22Rv1 (cell line): ENCODE data around the gene MADCAM1.
"Not testable (repeated sequence)": the region's sequence is repeated elsewhere in the genome, so short reads cannot be mapped to it uniquely, and the experiment has no call there.

ENCODE experiments used
- H3K27ac ChIP-seq: fragments of 450-650 bp; 2 replicates; pipeline ENCODE4 v1.5.1; 2017
- ZFX ChIP-seq: fragments of 450-650 bp; IDR thresholded peaks from 2 replicates; pipeline ENCODE4 v1.6.1; 2017; ENCODE audit warnings: antibody characterized with exemption, borderline replicate concordance
- TF ChIP-seq, protein P1 (sequence below): fragments of 450-650 bp; IDR thresholded peaks from 2 replicates; pipeline ENCODE4 v1.5.1; 2017; ENCODE audit warnings: mild to moderate bottlenecking

Gene MADCAM1

GRCh38 chr19:478236-478903 is 17.9 kb upstream of the MADCAM1 start:
- TF ChIP-seq ZFX, result no peak
- TF ChIP-seq, protein P1, sequence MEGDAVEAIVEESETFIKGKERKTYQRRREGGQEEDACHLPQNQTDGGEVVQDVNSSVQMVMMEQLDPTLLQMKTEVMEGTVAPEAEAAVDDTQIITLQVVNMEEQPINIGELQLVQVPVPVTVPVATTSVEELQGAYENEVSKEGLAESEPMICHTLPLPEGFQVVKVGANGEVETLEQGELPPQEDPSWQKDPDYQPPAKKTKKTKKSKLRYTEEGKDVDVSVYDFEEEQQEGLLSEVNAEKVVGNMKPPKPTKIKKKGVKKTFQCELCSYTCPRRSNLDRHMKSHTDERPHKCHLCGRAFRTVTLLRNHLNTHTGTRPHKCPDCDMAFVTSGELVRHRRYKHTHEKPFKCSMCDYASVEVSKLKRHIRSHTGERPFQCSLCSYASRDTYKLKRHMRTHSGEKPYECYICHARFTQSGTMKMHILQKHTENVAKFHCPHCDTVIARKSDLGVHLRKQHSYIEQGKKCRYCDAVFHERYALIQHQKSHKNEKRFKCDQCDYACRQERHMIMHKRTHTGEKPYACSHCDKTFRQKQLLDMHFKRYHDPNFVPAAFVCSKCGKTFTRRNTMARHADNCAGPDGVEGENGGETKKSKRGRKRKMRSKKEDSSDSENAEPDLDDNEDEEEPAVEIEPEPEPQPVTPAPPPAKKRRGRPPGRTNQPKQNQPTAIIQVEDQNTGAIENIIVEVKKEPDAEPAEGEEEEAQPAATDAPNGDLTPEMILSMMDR, result no peak
- H3K27ac ChIP-seq, result no peak overlapping the region

DNA sequence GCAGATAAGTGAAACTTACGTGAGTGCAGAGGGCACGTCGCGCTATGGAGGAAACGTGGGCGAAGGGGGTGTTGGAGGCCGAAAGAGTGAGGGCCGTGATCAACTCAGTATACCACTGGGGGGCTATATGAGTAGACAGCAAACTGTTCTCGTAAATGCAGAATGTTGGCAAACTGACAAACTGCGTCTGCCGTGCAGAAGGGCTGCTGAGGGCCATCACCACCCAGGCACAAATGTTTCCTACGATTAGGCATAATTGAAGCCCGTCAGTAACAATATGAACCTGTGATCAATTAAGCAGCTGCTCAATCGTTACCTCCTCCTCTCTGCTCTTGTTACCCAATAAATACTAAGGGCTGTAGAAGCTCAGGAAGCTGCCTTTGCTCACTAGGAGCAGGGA is 17.3 kb upstream of the MADCAM1 start:
- TF ChIP-seq ZFX, result no peak
- TF ChIP-seq, protein P1, result no peak
- no peak overlapping the region for H3K27ac ChIP-seq

GRCh38 chr19:480016-480855 is 16.1 kb upstream of the MADCAM1 start:
- TF ChIP-seq, protein P1, result peak; percentile 83
- TF ChIP-seq ZFX, result no peak
- H3K27ac ChIP-seq, result no peak overlapping the region

DNA sequence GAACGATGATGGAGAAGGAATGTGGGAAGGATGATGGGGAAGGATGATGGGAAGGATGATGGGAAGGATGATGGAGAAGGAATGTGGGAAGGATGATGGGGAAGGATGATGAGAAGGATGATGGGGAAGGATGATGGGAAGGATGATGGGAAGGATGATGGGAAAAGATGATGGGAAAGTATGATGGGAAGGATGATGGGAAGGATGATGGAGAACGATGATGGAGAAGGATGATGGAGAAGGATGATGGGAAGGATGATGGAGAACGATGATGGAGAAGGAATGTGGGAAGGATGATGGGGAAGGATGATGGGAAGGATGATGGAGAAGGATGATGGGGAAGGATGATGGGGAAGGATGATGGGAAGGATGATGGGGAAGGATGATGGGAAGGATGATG is 15.2 kb upstream of the MADCAM1 start:
- H3K27ac ChIP-seq, result not testable (repeated sequence)

DNA sequence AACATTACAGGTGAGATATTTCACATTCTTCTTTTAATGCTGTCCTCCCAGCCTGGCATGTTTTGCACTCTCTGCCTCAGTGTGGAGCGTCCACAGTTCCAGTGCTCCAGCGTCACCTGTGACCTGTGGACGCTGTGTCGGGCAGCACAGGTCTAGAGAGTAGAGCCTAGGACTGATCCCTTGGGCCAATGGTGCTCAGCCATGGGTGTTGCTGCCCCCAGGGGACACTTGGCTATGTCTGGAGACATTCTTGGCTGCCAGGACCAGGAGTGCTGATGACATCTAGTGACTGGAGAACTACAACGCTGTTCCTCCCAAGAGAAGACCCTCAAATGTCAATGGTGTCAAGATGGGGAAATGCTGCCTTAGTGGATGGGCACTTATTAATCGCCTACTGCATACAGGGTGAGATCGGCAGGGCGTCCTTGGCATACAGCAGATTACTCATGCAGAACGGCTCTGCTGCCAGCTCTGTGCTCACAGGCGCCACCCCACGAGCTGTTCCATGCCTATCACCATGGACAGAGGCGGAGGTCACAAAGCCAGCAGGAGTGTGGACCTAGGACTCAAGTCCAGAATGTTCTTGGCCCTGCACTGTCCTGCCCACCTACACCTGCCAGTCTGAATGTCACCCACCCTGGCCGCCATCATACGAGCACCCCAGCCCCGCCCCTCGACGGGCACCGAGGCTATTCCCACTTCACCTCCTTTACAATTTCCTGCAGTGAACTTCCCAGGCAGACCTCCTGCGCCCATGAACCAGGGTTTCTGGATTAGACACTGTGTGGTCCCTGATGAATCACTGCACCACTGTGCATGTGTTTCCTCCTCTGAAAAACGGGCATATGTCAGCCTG is 13.9 kb upstream of the MADCAM1 start:
- TF ChIP-seq, protein P1, result peak; percentile 23; the same call in 1 of the 2 replicates
- no peak for TF ChIP-seq ZFX
- H3K27ac ChIP-seq, result no peak overlapping the region

DNA sequence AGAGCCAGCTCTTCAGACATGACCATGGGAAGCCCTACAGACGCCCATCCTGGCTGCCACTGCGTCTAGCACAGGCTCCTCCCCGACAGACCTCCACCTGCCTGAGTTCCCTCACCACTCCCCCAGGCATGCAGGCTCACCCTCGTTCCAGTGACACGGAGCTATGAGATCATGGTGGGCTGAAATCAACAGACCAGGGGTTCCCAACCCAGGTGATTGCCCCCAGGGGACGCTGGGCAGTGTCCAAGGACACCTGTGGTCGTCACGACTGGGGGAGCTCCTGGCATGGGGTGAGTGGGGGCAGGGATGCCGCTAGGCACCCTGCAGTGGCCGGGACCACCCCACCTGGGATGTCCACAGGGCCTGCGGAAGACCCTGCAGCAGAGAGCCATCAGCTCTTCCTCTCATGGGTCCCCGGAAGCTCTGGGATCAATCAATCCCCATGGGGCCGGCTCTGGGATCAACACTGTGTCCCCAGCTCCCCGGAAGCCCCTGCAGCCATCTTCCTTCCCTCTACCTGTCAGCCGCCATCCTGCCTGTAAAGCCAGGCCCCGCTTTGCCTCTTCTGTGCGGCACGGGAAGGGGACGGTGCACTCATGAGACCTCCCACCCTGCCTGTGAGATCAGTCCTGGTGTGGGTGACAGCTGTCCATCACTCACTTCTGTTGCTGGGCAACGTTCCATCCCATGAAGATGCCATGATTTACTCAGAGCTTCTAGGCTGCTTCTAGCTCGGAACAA is 12.8 kb upstream of the MADCAM1 start:
- TF ChIP-seq ZFX, result no peak
- TF ChIP-seq, protein P1, result no peak
- no peak overlapping the region for H3K27ac ChIP-seq

- TF ChIP-seq, protein P1, result no peak
- no peak for TF ChIP-seq ZFX
Observed at GRCh38 chr19:484494-484893, 11.8 kb upstream of the MADCAM1 start.

More at GRCh38 chr19:484494-484893, 11.8 kb upstream of the MADCAM1 start:
- no peak overlapping the region for H3K27ac ChIP-seq
